ENCODE measurements around the gene TICAM2. TPM values are rescaled to one million over a fixed set of nuclear protein-coding genes. Genes with fewer than 3 reads are reported as not detected.

TICAM2 gene
- total RNA-seq, 1 experiment from 2014 or later: 1.0 TPM

DNA sequence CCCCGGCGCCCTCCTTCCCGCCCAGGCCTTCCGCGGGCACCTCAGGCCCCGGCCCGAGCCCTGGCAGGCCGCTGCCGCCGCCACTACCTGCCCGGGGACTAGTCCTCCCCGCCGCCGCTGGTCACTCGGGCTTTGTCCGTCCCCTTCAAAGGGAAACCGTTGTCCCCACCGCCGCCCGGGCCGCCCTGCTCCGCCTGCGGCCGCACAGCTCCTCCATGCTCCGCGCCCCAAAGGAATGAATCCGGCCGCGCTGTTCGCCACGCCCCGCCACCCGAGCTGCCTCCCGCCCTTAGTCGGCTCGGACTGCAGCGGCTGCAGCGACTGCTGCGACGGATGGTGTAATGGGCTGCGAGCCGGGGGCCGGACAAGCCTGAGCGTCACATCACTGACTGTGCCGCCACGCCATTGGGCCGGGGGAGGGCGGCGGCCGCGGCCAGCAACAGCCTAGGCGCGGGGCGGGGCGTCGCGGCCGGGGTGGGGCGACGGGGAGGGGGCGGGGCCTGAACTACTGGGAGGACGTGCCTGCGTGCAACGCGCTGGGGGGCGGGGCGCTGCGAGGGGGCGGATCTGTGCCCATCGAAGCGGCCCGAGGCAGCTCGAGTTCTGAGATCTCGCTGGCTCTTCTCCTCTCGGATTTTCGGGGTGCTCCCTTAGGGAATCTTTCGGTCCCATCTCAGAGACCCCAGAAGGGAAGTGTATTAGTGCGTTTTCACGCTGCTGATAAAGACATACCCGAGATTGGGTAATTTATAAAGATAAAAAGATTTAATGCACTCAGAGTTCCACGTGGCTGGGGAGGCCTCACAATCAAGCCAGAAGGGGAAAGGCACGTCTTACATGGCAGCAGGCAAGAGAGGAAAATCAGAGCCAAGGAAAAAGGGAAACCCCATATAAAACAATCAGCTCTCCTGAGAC is 57.6 kb downstream of the TICAM2 start, which contains the start of gene FEM1C (continued):
- TF ChIP-seq ETV6 (CRISPR knock-in tag; IDR thresholded peaks at IDR 0.05): peak; percentile 84; the same call in 1 of the 2 replicates
- TF ChIP-seq FOXJ3 (CRISPR knock-in tag; IDR thresholded peaks at IDR 0.05; ENCODE audit: borderline replicate concordance): no peak
- peak; percentile 66; the same call in 1 of the 2 replicates for TF ChIP-seq FOXK1 (CRISPR knock-in tag; IDR thresholded peaks at IDR 0.05)
- TF ChIP-seq MAX (CRISPR knock-in tag; IDR thresholded peaks at IDR 0.05): peak; percentile 65
- TF ChIP-seq ZNF532 (CRISPR knock-in tag; IDR thresholded peaks at IDR 0.05; ENCODE audit: borderline replicate concordance): no peak
- TF ChIP-seq E2F1 (CRISPR knock-in tag; IDR thresholded peaks at IDR 0.05): peak; percentile 48; the same call in 1 of the 2 replicates
- TF ChIP-seq ZNF416 (CRISPR knock-in tag; IDR thresholded peaks at IDR 0.05): 0 out of 2 replicates have a peak, but pooled peaks have one; percentile 47
- TF ChIP-seq, protein P1, sequence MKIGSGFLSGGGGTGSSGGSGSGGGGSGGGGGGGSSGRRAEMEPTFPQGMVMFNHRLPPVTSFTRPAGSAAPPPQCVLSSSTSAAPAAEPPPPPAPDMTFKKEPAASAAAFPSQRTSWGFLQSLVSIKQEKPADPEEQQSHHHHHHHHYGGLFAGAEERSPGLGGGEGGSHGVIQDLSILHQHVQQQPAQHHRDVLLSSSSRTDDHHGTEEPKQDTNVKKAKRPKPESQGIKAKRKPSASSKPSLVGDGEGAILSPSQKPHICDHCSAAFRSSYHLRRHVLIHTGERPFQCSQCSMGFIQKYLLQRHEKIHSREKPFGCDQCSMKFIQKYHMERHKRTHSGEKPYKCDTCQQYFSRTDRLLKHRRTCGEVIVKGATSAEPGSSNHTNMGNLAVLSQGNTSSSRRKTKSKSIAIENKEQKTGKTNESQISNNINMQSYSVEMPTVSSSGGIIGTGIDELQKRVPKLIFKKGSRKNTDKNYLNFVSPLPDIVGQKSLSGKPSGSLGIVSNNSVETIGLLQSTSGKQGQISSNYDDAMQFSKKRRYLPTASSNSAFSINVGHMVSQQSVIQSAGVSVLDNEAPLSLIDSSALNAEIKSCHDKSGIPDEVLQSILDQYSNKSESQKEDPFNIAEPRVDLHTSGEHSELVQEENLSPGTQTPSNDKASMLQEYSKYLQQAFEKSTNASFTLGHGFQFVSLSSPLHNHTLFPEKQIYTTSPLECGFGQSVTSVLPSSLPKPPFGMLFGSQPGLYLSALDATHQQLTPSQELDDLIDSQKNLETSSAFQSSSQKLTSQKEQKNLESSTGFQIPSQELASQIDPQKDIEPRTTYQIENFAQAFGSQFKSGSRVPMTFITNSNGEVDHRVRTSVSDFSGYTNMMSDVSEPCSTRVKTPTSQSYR (CRISPR knock-in tag; IDR thresholded peaks at IDR 0.05): 0 out of 2 replicates have a peak, but pooled peaks have one; percentile 21
- TF ChIP-seq JUN (CRISPR knock-in tag; IDR thresholded peaks at IDR 0.05): peak; percentile 51; the same call in 1 of the 2 replicates
- no peak for TF ChIP-seq MXD4 (CRISPR knock-in tag; IDR thresholded peaks at IDR 0.05; ENCODE audit: borderline replicate concordance)
- TF ChIP-seq ERG (CRISPR knock-in tag; IDR thresholded peaks at IDR 0.05): no peak
- TF ChIP-seq, protein P2, sequence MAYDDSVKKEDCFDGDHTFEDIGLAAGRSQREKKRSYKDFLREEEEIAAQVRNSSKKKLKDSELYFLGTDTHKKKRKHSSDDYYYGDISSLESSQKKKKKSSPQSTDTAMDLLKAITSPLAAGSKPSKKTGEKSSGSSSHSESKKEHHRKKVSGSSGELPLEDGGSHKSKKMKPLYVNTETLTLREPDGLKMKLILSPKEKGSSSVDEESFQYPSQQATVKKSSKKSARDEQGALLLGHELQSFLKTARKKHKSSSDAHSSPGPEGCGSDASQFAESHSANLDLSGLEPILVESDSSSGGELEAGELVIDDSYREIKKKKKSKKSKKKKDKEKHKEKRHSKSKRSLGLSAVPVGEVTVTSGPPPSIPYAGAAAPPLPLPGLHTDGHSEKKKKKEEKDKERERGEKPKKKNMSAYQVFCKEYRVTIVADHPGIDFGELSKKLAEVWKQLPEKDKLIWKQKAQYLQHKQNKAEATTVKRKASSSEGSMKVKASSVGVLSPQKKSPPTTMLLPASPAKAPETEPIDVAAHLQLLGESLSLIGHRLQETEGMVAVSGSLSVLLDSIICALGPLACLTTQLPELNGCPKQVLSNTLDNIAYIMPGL (CRISPR knock-in tag; IDR thresholded peaks at IDR 0.05): peak; percentile 97
- TF ChIP-seq, protein P3, sequence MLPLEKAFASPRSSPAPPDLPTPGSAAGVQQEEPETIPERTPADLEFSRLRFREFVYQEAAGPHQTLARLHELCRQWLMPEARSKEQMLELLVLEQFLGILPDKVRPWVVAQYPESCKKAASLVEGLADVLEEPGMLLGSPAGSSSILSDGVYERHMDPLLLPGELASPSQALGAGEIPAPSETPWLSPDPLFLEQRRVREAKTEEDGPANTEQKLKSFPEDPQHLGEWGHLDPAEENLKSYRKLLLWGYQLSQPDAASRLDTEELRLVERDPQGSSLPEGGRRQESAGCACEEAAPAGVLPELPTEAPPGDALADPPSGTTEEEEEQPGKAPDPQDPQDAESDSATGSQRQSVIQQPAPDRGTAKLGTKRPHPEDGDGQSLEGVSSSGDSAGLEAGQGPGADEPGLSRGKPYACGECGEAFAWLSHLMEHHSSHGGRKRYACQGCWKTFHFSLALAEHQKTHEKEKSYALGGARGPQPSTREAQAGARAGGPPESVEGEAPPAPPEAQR (CRISPR knock-in tag; IDR thresholded peaks at IDR 0.05): no peak
- TF ChIP-seq JAZF1 (CRISPR knock-in tag; IDR thresholded peaks at IDR 0.05): no peak
- peak; percentile 76 for TF ChIP-seq SP1 (CRISPR knock-in tag; conservative IDR thresholded peaks at IDR 0.05)
- peak; percentile 93 for TF ChIP-seq FOXP1 (CRISPR knock-in tag; IDR thresholded peaks at IDR 0.05; ENCODE audit: borderline replicate concordance)
- TF ChIP-seq CREM (CRISPR knock-in tag; IDR thresholded peaks at IDR 0.05): peak; percentile 71; the same call in 1 of the 2 replicates
- 0 out of 2 replicates have a peak, but pooled peaks have one; percentile 27 for TF ChIP-seq SMAD4 (CRISPR knock-in tag; IDR thresholded peaks at IDR 0.05)
- TF ChIP-seq ATF1 (CRISPR knock-in tag; IDR thresholded peaks at IDR 0.05): 0 out of 2 replicates have a peak, but pooled peaks have one; percentile 46
- TF ChIP-seq USF1 (CRISPR knock-in tag; IDR thresholded peaks at IDR 0.05): peak; percentile 41; the same call in 1 of the 2 replicates
- no peak for TF ChIP-seq EMX1 (CRISPR knock-in tag; IDR thresholded peaks at IDR 0.05)
- TF ChIP-seq, protein P4, sequence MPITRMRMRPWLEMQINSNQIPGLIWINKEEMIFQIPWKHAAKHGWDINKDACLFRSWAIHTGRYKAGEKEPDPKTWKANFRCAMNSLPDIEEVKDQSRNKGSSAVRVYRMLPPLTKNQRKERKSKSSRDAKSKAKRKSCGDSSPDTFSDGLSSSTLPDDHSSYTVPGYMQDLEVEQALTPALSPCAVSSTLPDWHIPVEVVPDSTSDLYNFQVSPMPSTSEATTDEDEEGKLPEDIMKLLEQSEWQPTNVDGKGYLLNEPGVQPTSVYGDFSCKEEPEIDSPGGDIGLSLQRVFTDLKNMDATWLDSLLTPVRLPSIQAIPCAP (CRISPR knock-in tag; IDR thresholded peaks at IDR 0.05): peak; percentile 31; the same call in 1 of the 2 replicates
